GM23248 (cell line): Measurements from ENCODE around the gene NTF4.

Experiments
- EZH2 ChIP-seq: fragments of 200-600 bp; sonication (generic); IDR thresholded peaks from 2 replicates; pipeline ENCODE4 v1.6.1; 2018; ENCODE audit warnings: antibody characterized with exemption, mild to moderate bottlenecking; ENCODE audit not compliant: insufficient read depth, poor library complexity, severe bottlenecking
- EZH2phosphoT487 ChIP-seq: fragments of 200-600 bp; sonication (generic); IDR thresholded peaks from 2 replicates; pipeline ENCODE4 v1.6.1; 2018; ENCODE audit warnings: antibody characterized with exemption, moderate library complexity, mild to moderate bottlenecking, low read depth; ENCODE audit not compliant: insufficient read depth

- TF ChIP-seq EZH2, result no peak
- no peak for TF ChIP-seq EZH2phosphoT487
Measured at GRCh38 chr19:49107625-49108459, 43.2 kb upstream of the NTF4 start.
